HG02763 (cell line): ENCODE measurements around the gene MPC1L.
"Not testable (repeated sequence)": the region's sequence is repeated elsewhere in the genome, so short reads cannot be mapped to it uniquely, and the experiment has no call there.

ENCODE experiments used
- ATAC-seq: cut with Tn5 transposase; IDR thresholded peaks from one replicate; pipeline ENCODE4 v1.9.1; 2021; ENCODE audit warnings: mild to moderate bottlenecking, moderate library complexity; ENCODE audit not compliant: unreplicated experiment

The MPC1L gene

DNA sequence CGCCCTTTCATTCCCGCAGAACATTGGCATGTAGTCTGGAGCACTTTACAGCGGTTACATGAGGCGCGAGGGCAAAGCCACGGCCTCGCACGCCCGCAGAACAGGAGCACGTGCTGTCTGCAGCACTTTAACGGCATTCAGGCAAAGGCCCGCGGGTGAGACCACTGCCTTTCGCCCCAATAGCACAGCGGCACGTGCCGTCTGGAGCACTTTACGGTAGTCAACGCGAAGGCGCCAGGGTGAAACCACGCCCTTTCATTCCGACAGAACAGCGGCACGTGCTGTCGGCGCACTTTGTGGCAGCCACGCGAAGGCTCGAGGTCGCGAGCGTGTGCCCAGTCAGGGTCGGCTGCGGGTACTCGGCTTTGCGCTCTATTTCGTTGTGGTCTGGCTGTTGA is at the start of gene MPC1L:
Gene MPC1L (plus strand): TSS at position 290 of the 398 bp plus-strand sequence. CDS start 138 bp downstream, outside the sequence.
- no peak for ATAC-seq

DNA sequence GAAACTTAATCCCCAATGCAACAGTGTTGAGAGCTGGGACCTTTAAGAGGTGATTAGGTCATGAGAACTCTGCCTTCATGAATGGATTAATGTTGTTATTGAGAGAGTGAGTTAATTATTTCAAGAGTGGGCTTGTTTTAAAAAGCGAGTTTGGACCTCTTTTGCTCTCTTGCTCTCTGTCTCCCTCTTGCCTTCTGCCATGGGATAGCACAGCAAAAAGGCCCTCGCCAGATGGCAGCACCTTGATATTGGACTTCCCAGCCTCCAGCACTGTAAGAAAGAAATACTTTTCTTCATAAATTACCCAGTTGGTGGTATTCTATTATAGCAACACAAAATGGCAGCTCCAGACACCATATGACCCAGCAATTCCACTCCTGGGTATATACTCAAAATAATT is 49.5 kb upstream of the MPC1L start:
- no peak for ATAC-seq

DNA sequence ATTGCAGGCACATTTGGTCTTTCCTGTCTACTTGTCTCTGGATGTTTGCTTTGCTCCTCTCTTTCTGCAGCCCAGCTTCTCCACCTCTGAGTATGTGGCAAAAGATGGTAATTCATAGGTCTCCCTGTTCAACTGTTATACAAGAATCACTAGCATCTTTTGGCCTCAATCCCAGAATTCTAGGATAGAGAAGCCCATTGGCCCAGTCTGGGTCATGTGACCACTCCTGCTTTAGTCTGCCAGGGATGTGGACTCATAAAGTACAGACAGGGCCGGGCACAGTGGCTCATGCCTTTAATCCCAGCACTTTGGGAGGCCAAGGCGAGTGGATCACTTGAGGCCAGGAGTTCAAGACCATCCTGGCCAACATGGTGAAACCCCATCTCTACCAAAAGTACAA is 47.8 kb upstream of the MPC1L start:
- ATAC-seq: not testable (repeated sequence)

DNA sequence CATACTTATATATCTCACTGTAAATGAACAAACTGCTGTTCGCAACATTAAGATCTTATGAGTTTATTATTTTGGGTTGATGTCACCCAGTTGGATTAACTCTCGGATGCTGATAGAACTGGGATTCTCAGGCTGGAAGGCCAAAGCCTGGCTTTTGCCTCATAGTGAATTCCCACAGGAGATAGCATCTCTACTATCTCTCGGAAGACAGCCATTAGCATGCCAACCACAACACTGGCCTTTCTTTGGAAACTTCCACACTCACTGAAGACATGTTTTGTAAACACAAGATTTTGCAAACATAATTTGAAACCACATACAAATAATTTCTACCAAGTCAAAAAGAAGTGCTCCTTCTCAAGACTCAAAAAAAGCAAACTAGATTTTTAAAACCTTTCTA is 46.9 kb upstream of the MPC1L start:
- no peak for ATAC-seq

DNA sequence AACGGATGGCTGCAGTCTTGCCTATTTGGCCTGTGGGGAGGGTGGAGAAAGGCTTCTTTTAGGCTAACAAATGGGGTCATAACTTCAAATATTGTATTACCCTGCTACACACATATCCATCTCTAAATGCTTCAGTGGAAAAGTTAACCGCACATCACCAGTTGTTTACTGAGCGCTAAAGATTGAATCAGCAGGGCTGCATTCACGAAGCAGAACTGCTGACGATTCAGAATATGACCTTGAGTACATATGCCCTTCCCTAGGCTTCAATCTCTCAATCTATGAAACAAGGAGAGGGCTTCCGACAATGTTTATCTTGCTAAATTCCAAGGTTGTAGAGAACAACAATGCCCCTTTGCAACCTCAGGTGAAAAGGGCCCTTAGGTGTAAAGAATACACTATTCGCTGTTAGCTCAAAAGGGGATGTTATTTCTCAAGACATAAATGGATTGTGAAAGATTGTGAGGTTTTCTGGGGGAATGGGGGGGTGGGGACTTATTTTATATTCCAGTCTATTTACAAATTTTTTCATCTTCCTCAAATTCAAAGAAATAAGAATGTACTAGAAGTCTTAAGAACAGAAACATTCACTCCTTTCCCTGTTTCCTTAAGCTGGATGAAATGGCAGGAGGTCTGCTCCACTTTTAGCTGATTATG is 45.1 kb upstream of the MPC1L start:
- no peak for ATAC-seq

DNA sequence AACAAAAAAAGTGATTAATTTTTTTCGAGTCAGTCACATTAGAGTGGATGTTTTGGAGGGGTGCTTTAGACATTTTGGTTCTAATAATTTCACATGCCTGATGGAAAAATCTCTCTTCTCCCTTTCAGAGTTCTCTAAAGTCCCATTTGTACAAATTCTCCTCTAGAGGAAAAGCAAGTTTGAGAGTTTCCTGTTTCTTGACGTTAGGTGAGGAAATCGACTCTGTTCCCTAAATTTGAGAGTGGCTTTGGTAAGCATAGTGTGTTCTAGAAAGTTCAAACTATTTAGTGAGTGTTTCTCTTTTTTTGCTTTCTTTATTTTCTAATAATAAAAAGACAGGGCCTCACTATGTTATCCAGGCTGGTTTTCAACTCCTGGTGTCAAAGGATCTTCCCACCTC is 44.1 kb upstream of the MPC1L start:
- no peak for ATAC-seq

DNA sequence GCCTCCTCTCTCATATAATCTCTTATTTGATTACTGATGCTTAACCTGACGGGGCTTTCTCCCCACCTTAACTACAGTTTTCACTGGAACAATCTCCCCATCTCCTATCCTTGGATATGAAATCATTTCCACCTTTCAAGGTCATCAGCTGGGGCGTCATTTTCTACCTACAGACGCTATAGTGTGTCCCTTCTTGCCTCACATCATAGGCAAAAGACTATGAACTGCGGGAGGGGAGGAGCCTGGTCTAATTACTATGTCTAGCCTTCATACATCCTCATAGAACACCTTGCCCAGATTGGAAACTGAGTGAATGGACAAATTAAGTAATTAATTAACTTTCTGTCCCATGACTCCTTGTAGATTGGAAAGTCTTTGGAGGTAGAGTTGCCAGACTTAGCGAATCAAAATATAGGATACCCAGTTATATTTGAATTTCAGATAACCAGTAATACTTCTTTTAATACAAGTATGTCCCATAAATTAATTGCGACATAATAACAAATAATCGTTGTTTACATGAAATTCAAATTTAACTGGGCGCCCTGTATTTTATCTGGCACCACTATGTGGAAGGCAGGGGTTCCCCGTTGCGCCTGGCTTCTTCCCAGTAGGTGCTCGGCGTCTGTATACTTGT is 43.2 kb upstream of the MPC1L start:
- peak; percentile 41 for ATAC-seq

DNA sequence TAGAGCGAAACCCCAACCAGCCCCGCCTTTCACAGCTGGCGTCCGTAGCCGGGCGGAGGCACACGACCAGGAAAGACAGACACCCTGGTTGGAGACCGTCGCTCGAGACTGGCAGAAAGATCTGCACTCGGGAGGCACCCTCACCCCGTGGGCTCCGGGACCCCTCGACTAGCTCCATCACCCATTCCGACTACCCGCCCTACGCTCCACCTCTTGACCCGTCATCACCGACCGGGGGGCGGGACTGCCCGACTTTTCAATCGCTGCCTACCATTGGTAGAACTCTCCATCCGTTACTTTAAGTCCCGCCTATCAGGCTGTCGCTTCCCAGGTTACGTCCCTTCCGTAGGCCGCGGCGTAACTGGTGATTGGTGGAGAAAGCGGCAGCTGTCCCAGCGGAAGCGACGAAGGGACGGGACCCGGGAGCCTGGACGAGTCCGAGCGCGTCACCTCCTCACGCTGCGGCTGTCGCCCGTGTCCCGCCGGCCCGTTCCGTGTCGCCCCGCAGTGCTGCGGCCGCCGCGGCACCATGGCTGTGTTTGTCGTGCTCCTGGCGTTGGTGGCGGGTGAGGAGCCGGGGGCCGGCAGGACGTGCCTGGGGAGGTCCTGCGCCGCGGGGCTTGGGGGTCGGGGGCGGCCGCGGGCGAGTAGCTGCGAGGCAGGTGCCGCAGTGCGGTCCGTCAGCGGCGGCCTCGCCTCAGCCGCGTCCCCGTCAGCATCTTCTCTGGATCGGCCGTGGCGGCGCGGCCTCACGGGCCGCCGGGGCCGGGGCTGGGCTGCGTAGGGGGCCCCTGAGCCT is 42.5 kb upstream of the MPC1L start, which contains the start of gene ATP6AP2:
Gene ATP6AP2 (plus strand): TSS at position 434 of the 799 bp plus-strand sequence. CDS start 96 bp downstream, at position 530.
- peak; percentile 93 for ATAC-seq

DNA sequence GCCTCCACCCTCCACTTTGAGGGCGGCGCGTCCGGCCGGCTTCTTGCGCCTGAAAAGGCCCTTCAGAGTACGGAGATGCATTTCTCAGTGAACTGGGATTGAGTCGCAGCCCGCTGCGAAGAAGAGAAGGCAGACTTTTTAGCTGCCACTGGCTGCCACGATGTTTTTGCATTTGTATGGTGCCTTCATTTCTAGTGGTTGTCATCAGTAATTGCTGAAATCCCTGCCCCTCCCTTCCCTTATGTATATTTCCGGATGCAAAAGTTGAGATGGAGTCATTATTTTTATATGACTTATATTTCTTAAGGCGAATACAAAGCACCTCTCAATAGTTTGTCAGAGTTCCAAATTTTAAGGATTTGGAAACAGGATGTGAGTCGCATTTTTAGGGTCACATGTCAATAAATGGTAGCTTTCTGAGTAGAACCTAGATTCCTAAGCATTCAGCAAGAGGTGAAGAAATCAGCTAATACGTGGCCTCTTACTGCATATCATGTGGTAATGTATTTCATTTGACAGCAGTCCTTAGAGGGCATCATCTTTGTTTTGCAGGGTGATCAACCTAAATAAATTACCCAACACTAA is 41.8 kb upstream of the MPC1L start:
- ATAC-seq: no peak

DNA sequence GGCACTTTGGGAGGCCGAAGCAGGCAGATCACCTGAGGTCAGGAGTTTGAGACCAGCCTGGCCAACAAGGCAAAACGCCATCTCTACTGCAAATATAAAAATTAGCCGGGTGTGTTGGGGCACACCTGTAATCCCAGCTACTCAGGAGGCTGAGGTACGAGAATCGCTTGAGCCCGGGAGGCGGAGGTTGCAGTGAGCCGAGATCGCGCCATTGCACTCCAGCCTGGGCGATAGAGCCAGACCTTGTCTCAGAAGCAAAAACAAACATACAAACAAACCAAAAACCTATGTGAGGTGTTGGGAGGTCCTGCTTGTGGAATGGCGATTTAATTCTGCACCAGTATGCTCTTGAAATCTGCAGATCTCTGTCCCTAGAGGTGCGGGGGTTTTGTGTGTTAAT is 41.0 kb upstream of the MPC1L start:
- not testable (repeated sequence) for ATAC-seq

DNA sequence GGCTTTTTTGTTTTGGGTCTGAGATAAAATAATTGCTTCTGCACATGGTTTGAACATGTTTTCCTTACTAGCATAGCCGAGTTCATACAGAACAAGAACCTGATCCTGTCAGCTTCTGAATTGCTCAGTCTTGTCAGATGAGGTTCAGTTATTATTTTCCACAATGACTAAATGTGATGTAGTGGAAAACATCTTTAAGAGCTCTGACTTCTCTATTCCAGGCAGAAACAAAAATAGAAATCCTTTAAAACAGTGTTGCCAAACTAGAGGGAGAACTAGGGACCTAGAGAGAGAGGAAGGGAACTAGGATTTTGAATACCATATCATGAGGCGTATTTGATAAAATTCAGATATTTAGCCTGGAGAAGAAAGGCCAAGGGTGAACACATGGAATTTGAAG is 40.4 kb upstream of the MPC1L start:
- ATAC-seq: no peak

DNA sequence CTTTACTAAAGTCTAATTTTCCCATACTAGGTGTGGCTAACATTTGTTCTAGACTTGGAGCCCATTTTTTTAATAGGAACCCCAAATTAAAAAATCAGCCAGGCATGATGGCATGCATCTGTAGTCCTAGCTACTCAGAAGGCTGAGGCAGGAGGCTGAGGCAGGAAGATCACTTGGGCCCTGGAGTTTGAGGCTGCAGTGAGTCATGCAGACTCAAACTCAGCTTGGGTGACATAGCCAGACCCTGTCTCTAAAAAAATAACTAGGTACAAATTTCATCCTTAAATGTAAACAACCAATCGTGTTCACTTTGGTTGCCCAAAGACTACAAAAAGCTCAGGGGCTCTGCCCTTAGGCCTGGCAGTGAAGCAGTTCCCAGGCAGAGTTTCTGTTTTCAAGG is 35.6 kb upstream of the MPC1L start:
- not testable (repeated sequence) for ATAC-seq

DNA sequence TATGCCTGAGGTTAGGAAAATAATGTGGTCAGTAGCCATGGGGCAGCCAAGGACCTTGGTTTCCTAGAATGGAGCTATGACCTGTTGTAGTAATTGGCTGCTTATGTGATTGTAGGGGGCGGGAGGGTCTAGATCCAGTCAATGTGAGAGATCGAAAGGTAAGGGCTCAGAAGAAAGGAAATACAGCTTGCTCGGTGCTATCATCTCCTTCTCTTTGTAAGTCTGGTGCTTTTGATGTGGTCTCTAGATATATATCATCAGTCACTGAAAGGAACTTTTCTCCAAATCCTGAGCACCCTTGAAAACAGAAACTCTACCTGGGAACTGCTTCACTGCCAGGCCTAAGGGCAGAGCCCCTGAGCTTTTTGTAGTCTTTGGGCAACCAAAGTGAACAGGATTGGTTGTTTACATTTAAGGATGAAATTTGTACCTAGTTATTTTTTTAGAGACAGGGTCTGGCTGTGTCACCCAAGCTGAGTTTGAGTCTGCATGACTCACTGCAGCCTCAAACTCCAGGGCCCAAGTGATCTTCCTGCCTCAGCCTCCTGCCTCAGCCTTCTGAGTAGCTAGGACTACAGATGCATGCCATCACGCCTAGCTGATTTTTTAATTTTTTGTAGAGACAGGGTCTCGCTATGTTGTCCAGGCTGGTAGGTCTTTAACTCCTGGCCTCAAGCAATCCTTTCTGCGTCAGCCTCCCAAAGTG is 33.5 kb upstream of the MPC1L start:
- ATAC-seq: not testable (repeated sequence)

DNA sequence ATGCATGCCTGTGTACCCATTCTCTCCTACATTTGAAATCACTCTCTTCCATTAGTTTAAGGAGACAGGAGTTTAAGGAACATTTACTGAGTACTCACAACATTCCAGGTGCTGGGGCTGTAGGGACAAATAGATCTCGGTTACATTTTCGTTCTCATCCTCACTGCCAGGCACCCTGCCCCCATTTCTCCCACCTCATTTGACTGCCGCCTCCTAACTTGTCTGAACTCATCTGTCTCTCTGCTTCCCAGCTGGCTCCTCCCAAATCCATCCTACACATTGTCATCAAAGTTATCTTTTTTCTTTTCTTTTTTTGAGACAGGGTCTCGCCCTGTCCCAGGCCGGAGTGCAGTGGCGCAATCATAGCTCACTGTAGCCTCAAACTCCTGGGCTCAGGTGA is 19.8 kb upstream of the MPC1L start:
- no peak for ATAC-seq

DNA sequence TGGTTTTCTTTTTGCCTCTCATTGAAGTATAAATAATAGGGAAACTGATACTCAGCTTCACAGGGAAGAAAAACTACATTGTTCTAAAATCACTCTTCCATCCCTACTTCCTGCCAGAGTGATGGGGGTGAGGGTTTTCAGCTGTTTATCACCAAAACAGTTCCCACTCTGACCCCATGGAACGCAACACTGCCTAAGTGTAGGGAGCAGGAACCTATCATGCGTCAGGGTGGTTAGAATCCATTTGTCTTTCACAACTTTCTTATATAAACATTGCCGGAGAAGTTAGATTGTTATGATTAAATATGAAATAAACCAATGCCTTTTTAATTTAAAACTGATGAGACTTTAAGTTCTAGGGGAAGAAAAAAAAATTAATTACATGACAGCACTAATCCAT is 15.8 kb upstream of the MPC1L start:
- ATAC-seq: no peak

DNA sequence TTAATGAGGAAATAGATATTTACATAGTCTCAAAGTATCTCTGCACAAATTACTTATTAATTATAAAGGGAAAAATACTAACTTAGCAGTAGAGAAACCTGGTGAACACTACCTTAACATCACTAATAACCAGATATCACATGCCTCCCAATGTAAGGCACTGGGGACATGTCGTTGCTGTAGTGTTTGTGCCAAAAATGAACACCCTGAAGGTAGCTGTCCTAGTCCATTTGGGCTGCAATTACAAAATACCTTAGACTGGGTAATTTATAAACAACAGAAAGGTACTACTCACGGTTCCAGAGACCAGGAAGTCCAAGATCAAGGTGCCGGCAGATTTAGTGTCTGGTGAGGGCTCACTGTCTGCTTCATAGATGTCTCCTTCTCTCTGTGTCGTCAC is 10.7 kb upstream of the MPC1L start:
- no peak for ATAC-seq

DNA sequence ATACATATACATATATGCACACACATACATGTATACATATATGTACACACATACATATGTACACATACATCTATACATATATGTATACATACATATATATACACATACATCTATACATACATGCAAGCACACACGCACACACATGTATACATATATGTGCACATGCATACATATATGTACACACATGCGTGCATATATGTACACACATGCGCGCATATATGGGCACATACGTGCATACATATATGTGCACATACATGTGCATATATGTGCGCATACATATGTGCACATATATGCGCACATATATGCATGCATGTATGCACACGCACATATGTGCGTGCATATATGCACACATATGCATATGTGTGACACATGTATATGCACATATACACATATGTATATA is 7.3 kb upstream of the MPC1L start:
- ATAC-seq: no peak

DNA sequence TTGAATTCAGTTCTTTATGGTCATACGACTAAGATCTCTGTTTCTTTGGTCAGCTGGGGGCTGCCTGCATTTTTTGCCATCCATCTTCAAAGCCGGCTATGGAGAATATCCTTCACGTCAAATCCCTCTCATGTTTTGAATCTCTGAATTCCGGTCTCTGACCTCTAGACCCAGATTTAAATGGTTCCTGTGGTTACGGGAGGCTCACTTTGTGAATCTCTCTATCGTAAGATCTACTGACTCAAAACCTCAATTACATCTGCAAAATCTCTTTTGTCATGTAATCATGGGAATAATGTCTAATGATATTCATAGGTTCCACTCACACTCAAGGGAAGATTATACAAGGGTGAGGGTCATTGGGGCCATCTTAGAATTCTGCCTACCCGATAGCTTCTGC is 5.7 kb upstream of the MPC1L start:
- no peak for ATAC-seq

DNA sequence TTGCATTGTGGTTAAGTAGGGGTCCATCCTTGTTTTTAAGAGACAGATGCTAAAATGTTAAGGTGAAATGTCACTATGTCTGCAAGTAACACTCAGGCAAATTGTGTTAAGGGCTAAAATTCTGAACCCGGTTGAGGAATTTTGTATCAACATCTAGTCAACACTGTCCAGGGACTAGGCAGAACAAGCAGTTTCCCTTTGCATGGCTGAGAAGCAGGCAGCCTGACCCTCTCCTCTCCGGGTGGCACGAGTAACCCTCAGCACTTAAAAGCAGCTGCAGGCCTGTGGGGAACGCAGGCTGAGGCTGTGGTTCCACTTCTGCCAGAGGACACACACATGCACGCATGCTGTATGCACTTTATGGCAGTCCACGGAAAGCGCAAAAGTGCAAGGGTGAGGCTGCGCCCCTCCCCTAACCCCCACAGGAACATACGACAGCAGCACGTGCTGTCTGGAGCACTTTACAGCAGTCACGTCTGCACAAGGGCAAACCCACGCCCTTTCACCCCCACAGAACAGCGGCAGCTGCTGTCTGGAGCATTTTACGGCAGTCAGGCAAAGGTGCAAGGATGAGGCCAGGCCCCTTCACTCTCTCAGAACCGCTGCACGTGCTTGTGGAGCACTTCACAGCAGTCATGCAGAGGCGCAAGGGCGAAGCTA is 619 bp upstream of the MPC1L start:
- ATAC-seq: no peak

DNA sequence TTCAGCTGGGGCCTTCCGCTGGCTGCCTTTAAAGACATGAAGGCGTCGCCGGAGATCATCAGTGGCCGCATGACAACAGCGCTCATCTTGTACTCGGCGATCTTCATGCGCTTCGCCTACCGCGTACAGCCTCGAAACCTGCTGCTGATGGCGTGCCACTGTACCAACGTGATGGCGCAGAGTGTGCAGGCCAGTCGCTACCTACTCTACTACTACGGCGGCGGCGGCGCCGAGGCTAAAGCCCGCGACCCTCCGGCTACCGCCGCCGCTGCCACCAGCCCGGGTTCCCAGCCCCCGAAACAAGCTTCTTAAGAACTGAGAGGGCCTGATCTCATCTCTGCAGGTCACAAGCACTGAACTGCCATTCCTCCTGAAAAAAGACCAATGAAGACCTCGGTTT is 437 bp downstream of the MPC1L start:
- no peak for ATAC-seq
